HG02884 (cell line): ENCODE measurements around the gene GPC6.

Experiments
- ATAC-seq: cut with Tn5 transposase; IDR thresholded peaks from one replicate; pipeline ENCODE4 v1.9.1; 2021; ENCODE audit warnings: mild to moderate bottlenecking, moderate library complexity; ENCODE audit not compliant: unreplicated experiment

Gene GPC6

GRCh38 chr13:94073007-94073744 is 846.6 kb downstream of the GPC6 start:
- no peak for ATAC-seq

DNA sequence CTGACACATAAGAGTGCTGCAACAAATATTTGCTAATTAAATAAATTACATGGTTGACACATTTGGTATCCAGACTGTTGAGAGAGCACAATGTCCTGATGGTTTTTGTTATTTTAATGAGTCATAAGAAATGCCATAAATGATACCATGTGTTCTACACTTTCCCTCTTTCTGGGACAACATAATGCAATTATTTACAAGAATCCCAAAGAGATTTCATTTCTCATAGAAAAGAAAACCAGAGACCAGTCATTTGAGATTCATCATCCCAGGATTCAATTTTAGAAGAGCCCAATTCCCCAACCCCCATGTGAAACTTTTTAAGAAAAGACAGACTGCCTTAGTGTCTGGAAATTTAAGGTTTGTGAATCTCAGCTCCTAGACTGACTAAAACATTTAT is 853.3 kb downstream of the GPC6 start:
- no peak for ATAC-seq

DNA sequence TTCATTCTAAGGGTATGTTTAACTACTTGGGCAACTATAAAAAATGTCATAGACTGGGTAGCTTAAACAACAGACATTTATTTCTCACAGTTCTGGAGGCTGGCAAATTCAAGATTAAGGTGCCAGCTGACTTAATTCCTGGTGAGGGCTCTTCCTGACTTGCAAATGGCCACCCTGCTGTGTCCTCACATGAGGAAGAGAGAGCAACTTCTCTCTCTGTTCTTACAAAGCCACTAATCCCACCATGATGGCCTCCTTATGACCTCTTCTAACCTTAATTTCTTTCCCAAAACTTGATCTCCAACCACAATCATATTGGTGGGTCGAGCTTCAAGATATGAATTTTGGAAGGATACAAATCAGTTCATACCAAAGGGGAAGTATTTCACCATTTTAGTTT is 853.9 kb downstream of the GPC6 start:
- no peak for ATAC-seq

- no peak for ATAC-seq
Measured at GRCh38 chr13:94087100-94087499, 860.5 kb downstream of the GPC6 start.

- no peak for ATAC-seq
Measured at GRCh38 chr13:94088742-94089141, 862.1 kb downstream of the GPC6 start.

DNA sequence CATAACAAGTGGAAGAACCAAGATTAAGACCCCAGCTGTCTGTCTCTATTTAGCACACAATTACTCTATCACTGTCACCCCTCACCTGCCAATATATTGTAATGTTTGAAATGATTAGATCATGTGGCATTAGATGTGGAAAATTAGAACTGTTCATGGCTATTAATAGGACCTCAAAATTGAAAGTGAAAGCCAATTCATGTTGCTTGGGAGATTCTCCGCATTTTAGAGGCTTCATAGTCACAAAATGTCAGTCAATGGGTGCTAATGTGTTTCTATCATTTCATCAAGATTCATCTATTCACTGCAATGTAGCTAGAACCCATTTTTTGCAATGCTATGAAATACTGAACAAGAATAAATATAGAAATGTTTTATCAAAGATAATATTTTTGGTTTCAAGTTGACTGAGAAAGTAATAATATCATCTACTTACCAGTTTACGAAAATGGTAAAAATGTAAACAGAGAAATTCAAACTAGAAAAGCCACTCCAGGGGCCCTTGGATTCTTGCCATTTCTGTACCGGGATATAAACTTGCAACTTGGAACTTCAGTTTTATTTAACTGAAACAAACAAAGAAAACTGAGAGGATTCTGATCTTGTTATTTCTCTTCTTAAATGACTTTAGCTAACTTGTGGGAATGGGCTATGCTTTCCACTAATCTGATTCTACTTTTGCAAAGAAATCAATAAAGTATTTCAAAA is 864.3 kb downstream of the GPC6 start:
- ATAC-seq = no peak

DNA sequence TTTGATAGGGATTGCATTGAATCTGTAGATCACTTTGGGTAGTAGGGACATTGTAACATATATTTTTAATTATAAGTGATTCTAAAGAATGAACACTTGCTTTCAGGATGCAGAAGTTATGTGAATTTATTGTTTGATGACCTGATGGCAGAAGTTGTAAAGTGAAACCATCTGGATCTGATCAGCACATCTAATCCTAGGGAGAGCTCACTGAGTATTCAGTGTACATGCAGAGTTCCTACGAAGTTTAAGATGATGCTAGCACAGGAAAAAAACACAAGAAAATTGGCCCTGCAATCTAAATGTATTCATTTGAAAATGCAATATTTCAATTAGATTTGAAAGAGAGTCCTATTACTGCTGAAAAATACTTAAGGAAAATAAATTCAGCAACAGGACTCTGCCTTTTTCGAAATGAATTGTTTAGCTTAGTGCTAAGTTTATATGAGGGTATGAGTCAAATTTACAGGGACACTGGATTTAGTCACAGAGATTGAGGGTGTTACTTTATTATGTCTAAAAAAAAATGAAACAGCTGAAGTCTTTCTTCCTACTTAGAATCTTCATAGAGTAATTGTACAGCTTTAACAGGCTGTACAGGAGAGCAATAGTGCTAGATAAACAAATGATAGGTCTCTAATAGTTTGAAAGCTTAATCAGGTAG is 867.2 kb downstream of the GPC6 start:
- no peak for ATAC-seq

DNA sequence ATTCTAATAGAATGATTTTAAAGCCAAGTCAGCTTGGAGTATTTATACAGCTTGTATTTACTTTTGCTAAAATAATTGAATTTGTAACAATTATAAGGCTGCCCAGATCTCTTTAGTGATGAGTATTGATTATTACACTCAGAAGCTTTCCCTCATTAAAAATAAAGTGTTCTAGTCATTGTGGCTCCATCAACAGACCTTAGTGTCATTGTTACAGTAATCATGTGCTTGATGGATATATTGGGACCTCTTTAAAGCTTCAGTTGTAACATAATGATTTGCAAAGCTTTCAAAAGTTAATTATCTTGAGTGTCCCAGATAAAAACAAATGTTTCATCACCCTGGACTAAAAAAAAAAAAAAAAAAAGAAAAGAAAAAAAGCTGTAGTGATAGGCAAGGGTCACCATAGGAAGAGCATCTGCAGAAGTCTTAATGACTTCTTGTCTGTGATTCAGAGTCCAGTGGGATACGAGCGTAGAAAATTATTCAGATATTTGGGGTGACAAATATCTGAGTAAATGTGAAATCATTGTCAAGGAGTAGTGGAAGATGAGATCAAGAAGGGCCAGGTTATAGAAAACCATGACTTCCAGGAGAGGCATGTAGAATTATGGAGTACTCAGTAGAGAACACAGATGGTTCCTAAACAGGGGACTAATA is 883.2 kb downstream of the GPC6 start:
- ATAC-seq = no peak

- no peak for ATAC-seq
Measured at GRCh38 chr13:94112227-94112626, 885.6 kb downstream of the GPC6 start.

DNA sequence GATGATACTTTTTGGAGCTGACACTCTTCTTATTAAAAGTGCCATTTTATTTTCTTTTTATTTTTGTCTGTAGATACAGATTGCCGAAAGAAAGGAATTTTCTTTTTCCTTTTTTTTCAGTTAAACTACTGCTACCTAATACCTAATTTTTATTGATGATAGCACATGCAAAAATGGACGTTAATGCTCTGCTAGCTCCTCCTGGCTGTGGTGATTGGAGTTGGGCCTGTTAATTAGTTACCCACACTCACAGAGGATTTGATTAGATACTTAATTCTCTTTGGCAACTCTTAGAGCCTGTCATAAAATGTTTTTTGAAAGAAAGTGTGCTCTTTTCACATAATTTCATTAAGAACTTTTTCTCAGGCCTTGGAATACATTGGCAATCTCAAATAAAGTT is 886.1 kb downstream of the GPC6 start:
- ATAC-seq = no peak

DNA sequence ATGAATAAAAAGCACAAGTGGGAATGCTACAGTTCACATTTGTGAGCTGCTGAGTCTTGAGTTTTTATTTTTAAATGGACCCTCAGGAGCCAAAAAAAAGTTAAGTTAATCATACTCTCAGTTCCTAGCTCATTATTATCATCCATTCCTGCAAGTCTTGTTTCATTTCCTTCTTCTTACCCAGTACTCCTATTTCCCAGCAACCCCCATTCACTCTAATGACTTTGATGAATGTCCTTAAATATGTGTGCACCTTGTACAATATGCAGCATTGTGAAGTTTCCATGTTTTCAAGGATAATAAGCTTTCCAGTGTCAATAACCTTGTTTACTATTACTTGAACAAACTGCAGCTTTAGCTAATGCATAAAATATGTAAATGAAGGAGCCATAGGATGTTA is 886.6 kb downstream of the GPC6 start:
- ATAC-seq = no peak

DNA sequence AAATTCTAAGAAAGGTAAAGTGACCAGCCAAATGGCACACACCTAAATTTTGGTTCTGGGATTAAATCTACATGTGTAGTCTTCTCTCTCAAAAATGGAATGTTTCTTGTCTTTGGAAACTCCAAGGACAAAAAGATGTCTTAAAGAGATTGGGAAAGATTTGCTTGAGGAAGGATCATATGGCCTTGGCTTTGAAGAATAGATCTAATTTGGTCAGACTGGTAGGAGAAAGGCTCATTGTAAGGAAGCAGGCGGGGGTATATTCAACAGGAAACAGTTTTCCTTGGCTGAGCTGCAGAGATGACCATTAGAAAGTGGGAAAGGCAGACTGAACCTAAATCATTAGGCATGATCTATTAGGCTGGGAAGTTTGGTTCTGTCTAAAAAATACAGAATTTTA is 887.6 kb downstream of the GPC6 start:
- ATAC-seq = no peak

DNA sequence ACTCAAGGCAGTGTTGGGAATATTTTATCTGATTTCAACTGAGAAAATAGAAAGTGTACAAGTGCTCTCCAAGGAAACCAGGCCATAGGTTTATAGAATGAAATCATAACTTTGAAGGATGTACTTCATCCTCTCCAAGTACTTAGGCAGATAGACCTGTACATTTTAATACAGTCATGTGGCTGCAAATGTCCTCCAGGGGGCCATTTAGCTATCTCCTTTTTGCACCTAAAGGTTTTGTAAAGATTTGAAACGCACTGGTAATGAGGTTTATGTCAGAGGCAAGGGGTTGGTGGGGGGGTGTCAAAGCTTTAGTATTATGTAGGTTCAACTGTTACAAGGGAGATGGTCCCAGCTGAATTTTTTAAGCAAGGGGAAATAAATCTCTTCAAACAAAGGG is 888.4 kb downstream of the GPC6 start:
- no peak for ATAC-seq

- no peak for ATAC-seq
Measured at GRCh38 chr13:94119360-94119936, 892.8 kb downstream of the GPC6 start.

DNA sequence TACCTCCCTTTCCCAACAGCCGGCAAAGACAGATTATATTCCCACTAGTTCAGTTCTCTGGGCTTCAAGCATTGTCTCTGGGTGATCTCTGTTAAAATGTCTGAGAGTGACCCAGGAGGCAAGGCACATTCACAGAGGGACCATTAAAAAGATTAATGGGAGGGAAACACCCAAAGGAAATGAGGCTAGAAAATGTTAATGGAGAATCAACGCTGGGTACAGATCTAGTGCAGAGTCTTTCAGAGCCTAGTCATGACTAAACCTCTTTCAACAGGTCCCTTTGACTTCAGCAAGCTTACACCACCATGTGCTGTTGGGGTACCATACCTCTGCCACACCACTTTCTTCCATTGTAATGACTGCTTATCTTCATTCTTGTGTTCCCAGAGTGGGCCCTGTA is 894.3 kb downstream of the GPC6 start:
- no peak for ATAC-seq

DNA sequence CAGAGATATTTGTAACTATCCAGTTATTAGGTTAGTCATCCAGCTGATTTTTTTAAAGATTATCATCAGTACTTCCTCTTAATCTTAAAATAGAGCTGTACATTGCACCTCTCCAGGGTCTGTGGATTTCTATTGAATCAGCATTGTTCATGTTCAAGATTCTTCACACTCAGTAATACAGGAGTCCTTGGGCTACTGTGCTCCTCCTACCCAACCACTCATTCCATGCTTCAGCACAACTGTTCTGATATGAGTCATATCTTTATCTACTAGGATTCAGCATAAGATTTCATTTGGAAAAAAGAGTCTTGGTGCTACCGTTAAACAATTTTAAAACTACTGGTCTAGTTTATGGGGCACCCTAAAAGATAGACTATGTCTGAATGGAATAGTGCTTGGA is 895.1 kb downstream of the GPC6 start:
- ATAC-seq = no peak

DNA sequence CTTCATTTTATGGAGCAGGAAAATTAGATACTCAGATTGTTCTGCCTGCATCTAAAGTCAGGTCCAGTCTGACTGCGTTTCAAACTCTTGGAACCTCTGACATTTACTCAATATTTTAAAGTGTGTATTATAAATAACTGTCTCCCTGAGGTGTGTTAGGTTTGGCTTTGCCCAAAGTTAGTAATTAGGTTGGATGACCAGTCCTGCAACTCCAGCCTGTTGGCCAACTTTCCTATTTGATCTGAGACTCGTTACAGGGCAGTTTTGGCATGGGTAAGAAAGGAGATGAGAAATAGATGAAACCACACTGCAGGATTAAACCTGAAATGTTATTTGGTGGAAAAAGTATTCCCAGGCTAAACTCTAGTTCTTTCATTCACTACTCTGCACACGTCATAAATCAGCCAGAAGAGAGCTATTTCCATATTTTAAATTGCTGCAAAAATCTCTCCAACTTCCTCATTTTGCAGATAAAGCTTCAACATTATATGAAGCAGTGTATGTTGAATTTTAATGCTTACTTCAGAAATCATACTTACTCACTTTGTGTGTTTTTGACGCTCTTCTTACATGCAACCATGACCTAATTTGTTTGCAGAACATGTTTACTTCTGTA is 895.8 kb downstream of the GPC6 start:
- ATAC-seq = no peak

DNA sequence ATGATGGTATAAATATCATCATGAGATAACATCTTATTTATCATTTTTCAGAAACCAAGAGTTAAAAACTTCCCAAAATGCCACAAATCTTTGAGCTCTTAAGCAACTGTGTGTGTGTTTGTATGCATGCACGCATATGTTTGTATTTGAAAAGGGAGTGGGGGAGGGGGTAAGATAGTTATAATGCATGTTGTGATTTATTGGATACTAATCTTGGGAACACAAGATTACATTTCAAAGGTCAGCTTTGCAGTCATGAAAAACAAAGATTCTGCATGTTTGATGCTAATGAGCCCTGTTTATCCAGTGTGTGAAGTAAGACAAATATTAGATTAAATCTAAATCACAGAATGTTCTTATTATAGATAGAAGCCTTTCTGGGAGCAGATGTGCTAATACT is 897.0 kb downstream of the GPC6 start:
- no peak for ATAC-seq

GRCh38 chr13:94128430-94128829 is 901.8 kb downstream of the GPC6 start:
- ATAC-seq = no peak

GRCh38 chr13:94129490-94129894 is 902.9 kb downstream of the GPC6 start:
- ATAC-seq = no peak

DNA sequence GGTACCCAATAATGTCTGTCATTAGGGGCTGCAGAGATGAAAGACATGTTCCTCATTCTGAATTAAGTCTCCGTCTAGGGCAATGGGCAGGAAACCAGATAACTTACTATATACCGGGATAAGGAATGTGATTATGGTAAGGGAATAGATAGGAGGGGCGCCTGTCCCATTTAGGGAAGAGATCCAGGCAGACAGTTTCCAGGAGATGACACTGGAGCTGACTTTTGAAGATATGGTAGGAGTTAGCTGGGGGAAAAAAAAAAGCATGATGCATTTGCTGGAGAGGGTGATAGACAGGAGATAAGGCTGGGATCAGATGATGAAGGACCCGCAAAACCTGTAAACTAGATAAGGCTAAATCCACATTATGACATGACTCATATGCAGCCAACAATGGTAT is 912.2 kb downstream of the GPC6 start:
- ATAC-seq = no peak
